Stimulated activated CD4-positive, alpha-beta T cell treated with anti-CD3 and anti-CD28 coated beads, Interleukin-4, amount 100 ng/mL, for 1 hour (primary cell): ENCODE results near the gene UVRAG.
"Not testable (repeated sequence)": the region's sequence is repeated elsewhere in the genome, so short reads cannot be mapped to it uniquely, and the experiment has no call there.

ENCODE experiments used
- DNase-seq: peaks from one replicate; pipeline ENCODE4 v3.0.0-alpha.2; 2020

UVRAG gene

GRCh38 chr11:76081084-76081483, 266.1 kb downstream of the UVRAG start:
- not testable (repeated sequence) for DNase-seq

GRCh38 chr11:76083563-76084451, 268.8 kb downstream of the UVRAG start:
- no peak for DNase-seq

- DNase-seq, result no peak
Measured at GRCh38 chr11:76085270-76085669, 270.3 kb downstream of the UVRAG start.

GRCh38 chr11:76086743-76087635, 272.0 kb downstream of the UVRAG start:
- no peak for DNase-seq

GRCh38 chr11:76087749-76088148, 272.7 kb downstream of the UVRAG start:
- DNase-seq, result no peak

- no peak for DNase-seq
Measured at GRCh38 chr11:76088511-76088910, 273.5 kb downstream of the UVRAG start.

GRCh38 chr11:76090174-76090573, 275.2 kb downstream of the UVRAG start:
- no peak for DNase-seq

- no peak for DNase-seq
Measured at GRCh38 chr11:76090821-76091220, 275.8 kb downstream of the UVRAG start.

- no peak for DNase-seq
Measured at GRCh38 chr11:76094740-76095139, 279.7 kb downstream of the UVRAG start.

- DNase-seq, result no peak
Measured at GRCh38 chr11:76095891-76096290, 280.9 kb downstream of the UVRAG start.

GRCh38 chr11:76096552-76096951, 281.5 kb downstream of the UVRAG start:
- no peak for DNase-seq

- no peak for DNase-seq
Measured at GRCh38 chr11:76102802-76103201, 287.8 kb downstream of the UVRAG start.

- DNase-seq, result no peak
Measured at GRCh38 chr11:76103460-76103859, 288.4 kb downstream of the UVRAG start.

- DNase-seq, result no peak
Measured at GRCh38 chr11:76104285-76104684, 289.3 kb downstream of the UVRAG start.

- no peak for DNase-seq
Measured at GRCh38 chr11:76105637-76106036, 290.6 kb downstream of the UVRAG start.

GRCh38 chr11:76107971-76108370, 293.0 kb downstream of the UVRAG start:
- DNase-seq, result no peak

GRCh38 chr11:76114238-76114637, 299.2 kb downstream of the UVRAG start:
- no peak for DNase-seq

GRCh38 chr11:76115555-76115954, 300.5 kb downstream of the UVRAG start:
- no peak for DNase-seq

GRCh38 chr11:76119032-76119431, 304.0 kb downstream of the UVRAG start:
- no peak for DNase-seq

GRCh38 chr11:76119779-76120178, 304.8 kb downstream of the UVRAG start:
- DNase-seq, result no peak

GRCh38 chr11:76120513-76121101, 305.6 kb downstream of the UVRAG start:
- DNase-seq, result no peak

- no peak for DNase-seq
Measured at GRCh38 chr11:76123248-76123647, 308.2 kb downstream of the UVRAG start.
